SIG-M5 treated with dmso at 0.1 percent for 504 hours (cell line): ENCODE results near the gene ULBP2.

ENCODE experiments used
- DNase-seq: peaks from one replicate; lab custom pipeline; 2025; ENCODE audit not compliant: unreplicated experiment; lab: John Stamatoyannopoulos, UW

The ULBP2 gene, protein sequence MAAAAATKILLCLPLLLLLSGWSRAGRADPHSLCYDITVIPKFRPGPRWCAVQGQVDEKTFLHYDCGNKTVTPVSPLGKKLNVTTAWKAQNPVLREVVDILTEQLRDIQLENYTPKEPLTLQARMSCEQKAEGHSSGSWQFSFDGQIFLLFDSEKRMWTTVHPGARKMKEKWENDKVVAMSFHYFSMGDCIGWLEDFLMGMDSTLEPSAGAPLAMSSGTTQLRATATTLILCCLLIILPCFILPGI

DNA sequence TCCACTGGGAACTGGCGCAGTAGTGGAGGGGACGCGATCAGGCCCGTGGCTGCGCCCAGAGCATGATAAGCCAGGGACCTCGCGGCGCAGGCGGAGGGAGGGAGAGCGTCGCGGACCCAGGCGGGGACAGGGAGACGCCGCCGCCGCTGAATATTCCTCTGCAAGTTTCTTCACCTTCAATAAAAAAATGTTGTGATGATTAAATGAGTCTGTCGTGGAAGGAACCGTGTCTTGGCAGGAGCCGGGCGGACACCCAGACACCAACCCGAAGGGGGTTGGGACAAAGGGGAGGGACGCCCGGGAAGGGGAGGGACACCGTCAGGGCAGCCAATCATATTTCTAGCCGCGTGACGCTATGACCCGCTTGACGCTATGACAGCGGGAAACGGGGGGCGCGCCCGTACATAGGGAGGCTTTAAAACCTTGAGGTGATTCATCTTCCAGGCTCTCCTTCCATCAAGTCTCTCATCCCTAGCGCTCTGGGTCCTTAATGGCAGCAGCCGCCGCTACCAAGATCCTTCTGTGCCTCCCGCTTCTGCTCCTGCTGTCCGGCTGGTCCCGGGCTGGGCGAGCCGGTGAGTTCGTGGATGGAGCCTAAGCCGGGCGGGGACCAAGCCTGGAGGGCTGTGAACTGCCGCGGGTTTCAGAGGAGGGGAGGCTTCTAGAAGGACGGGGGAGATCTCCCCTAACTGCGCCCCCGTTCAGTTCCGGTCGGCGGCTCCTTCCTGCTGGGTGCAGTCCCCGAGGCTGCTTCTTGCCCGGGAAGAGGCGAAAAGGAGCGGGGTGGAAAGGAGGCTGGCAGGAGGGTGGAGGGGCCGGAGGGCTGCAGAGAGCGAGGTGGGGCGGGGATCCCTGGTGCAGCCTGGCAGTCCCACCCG lies at the start of gene ULBP2:
Gene ULBP2, plus strand, starts transcription at position 432 of the 878 bp plus-strand sequence. Its CDS starts 59 bp downstream, at position 491.
- DNase-seq: peak; percentile 76

DNA sequence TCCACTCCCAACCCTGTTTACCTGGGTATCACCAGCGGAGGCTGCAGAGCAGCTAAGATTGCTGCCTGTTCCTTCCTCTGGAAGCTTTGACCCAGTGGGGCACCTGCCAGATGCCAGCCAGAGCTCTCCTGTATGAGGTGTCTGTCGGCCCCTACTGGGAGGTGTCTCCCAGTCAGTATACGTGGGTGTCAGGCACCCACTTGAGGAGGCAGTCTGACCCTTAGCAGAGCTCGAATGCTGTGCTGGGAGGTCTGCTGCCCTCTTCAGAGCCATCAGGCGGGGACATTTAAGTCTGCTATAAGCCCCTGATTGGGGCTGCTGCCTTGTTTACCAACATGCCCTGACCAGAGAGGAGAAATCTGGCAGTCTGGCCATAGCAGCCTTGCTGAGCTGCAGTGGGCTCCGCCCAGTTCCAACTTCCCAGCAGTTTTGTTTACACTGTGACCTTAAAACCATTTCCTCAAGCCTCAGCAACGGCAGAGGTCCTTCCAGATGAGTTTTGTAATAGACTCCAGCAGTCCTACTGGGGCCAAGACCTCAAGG lies 46.7 kb upstream of the ULBP2 start:
- no peak for DNase-seq

DNA sequence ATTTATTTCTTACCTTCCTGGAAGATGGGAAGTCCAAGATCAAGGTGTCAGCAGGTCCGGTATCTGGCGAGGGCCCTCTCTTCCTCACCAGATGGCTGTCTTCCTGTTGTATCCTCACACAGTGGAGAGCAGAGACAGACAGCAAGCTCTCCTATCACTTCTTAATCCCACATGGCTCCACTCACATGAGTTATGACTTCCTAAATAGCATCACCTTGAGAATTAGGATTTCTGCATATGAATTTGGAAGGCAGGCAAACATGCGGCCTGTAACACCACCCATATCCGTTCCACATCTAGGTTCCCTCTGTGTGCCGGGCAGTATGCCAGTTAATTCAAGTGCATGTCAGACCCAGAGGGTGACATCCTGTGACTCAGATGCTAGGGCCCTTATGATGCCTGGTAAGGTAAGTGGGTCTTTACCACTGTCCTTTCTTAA lies 46.0 kb upstream of the ULBP2 start:
- DNase-seq: no peak

DNA sequence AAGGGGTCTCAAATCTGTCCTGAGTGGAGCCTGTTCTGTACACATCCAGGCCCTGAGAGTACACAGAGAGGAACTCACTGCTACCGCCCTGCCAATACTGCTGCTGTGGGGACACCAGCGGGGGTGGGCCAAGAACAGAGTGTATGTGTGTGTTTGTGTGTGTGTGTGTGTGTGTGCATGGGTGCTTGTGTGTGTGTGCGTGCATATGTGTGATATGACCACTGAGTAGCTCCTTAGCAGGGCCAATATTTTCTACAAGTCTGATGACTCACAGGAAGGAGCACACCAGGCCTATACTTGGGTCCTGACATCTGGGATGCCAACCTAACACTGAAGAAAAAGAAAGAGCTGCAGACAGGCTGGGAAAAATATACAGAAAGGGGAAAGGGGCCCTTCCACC lies 45.3 kb upstream of the ULBP2 start:
- DNase-seq: no peak

DNA sequence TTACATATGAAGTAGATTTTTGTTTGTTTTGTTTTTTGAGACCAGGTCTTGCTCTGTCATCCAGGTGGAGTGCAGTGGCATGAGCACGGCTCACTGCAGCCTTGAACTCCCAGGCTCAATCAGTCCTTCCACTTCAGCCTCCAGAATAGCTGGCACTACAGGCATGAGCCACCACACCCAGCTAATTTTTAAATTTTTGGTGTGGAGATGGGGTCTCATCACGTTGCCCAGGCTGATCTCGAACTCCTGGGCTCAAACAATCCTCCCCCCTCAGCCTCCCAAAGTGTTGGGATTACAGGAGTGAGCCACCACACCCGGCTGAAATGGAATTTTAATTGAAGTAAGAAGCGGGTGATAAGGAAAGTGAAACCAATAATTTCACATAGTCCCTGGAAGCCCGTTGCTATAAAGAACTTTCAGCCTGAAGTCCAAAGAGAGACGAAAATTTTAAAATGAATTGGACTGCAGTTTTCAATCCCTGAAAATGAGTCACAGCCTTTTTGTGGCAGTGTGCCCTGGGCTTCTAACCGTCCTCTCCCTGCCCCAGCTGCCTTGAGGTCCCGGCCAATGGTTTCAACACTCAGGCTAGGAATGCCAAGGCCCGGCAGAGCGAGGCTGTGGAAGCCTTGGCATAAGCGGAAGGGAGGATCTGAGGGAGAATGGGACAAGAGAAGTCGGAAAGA lies 44.7 kb upstream of the ULBP2 start:
- DNase-seq: no peak

DNA sequence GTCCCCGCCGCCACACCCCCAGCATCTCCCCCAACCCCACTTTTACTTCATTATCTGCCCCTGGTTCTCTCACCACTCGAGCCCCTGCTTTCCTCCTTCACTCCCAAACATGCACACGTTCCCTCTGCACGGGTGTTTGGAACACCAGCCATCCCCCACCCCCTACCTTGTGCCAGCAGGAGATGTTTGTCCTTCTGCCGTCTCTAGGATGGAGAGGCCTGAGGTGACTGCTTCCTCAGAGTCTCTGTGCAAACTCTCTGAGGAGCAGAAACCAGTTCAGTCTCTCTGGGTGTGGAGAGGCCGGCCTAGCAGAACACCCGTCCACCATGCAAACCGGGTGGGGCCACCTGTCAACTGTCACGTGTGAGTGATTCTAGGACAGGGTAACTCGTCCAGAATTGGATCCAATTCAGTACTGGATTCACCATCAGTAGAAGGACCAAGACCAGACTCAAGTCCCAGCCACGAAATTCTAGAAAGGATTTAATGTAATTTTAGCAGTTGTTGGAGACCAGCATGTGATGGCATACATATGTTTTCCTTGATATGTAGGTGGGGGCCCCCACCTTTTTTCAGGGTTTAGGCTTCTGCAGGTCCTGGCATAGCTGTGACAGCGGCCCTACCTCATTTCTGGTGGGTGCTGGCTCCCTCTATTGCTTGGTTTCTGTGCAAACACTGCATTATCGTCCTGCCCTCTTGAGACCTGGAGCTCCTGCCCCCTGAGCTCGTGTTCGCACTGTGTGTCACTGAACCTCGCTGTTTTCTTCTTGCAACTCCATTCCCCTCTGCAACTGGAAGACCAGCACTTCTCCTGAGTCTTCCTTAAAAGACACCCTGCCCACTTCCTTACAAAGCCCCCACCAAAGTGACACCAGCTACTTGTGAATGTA lies 43.7 kb upstream of the ULBP2 start, which contains the start of gene RAET1E:
Gene RAET1E, minus strand, starts transcription at position 259 of the 890 bp plus-strand sequence. CDS start 7,212 bp downstream, outside the sequence.
- no peak for DNase-seq

DNA sequence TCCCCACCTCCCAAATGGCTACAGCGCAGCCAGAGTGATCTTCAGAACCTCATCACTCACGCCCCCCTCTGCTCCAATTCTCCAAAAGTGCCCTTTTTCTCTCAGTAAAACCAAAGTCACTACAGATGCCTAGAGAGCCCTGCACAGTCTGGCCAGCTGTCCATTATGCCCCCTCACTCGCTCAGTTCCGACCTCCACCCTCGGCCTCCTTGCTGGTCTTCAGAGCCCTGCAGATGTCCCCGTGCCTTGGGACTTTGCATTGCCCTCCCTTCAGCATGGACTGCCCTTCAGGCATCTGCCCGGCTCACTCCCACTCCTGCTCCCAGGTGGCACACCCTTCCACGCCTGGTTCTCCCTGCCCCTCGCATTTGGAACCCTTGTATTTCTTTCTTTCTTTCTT lies 42.8 kb upstream of the ULBP2 start:
- DNase-seq: no peak

DNA sequence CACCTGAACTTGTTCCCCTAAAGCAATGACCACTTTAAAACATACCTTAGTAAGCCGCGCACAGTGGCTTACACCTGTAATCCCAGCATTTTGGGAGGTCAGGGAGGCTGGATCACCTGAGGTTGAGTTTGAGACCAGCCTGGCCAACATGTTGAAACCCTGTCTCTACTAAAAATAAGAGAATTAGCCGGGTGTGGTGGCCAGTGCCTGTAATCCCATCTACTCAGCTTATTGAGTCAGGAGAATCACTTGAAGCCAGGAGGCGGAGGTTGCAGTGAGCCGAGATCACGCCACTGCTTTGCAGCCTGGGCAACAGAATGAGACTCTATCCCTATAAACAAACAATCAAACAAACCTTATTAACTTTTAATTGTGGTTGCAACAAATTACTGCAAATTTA lies 42.3 kb upstream of the ULBP2 start:
- DNase-seq: no peak

DNA sequence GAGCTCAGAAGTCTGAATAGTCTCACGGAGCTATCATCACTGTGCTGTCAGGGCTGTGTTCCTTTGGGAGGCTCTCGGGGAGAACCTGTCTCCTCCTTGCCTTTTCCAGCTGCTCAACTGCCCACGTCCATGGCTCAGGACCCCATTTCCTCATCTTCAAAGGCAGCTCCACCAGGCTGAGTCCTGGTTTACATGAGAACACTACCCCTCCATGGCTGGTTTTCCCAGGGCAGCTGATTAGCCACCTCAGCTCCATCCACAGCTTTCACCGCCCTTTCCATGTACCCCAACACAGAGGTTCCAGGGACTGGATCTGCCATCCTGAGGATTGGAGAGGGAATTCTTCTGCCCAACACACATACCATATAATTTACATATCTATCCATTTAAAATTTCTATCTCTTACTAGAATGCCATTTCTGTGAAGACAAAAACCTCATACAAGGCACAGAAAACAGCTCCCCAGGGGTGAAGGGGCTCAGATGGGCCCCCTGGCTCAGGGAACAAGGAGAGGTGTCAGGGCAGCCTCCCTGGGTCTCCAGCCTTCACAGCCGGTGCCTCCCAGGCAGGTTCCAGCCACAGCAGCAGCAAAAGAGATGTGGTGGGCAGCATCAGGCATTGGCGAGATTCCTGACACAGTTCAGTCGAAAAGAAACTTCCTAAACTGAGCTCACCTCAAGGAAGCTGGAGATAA lies 41.7 kb upstream of the ULBP2 start:
- DNase-seq: no peak

DNA sequence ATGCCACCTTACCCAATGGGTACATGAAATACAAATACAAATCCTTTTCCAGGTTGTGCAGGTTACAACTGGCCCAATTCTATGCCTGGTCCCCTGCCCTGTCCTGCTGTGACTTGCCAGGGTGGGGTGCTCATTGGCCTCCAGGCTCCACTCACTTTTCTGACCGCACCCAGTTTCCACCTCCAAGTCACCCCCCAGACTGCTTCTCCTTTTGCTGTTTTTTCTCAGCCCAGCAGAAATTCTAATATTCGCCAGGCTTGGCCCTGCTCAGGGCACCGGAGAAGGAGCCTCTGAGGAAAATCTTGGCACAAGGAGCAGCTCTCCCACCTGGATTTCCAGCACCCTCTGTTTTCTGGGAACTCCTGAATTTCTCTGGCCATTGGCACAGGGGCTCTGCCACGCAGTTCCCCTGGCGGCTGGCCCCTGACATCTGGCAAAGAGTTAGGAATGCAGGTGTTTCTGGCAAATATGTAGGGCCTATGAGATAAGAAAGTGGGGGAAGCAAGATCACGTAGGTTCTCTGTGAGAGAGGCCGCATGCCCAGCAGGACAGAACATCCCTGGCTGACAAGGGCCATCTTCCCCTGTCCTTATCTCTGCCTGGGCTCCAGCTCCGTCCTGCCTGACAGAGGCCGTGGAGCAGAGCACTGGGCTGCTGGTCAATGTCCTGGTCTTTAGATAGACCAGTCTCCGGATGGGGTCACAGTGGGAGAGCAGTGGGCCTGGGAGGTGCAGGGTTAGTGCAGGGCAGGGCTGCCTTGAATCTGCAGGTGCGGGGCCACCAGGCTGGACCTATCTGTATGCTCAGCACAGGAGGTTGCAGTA lies 41.0 kb upstream of the ULBP2 start:
- no peak for DNase-seq

DNA sequence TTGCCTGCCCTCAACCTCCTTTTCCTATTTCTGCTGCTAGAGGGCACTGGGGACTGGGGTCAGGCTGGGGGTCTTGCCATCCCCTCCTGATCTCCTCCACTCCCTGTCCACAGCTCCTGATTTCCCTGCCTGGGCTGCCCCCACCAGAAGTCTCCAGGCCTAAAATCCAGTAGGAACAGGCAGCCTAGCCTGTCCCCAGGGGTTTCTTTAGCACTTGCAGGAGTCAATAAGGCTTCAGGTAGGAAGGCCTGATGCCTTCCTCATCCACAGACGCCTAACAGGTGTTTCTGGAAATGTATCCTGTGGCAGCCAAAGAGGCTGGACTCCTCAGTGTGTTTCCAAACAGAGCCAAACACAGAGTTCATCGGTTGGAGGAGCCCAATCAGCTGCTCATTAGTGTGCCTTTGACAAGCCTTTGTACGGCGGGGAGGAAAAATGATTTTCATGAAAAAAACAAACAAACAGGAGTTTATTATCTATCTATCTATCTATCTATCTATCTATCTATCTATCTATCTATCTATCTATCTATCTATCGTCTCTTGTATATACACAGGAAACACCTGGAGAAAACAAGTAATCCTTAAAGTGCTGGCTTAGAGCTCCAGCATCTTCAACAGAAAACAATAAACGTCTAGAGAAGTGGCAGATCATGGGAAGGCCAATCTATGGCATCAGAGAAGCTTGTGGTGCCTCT lies 40.2 kb upstream of the ULBP2 start:
- DNase-seq: no peak

DNA sequence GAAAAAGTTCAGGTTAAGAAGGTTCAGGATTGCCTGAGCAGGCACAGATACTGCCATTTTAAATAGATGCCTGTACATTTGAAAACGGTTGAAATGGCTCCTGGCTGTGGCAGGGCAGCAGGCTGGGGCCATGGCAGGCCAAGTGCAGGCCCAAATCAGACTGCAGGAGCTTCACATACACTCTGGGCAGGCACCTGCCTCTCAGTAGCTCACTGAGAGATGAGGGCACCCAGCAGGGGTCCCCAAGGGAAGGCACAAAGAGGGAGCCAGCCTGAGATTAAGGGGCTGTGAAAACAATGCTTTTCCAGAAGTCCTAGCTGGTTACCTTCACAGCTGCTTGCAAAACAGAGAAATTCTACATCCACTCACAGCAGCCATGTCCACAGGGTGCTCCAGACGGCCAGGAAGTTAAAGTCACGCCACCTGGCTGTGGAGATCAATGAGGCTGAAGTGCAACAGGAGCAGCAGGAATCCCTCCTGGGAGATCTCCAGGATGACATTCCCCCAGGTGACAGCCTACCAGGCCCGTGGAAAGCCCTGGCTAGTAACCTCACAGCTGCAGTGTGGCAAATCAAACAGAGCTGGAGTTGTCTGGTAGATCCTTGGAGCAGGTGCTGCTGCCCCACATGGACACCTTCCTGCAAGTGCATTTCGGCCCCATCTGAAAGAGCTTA lies 37.7 kb upstream of the ULBP2 start:
- no peak for DNase-seq

DNA sequence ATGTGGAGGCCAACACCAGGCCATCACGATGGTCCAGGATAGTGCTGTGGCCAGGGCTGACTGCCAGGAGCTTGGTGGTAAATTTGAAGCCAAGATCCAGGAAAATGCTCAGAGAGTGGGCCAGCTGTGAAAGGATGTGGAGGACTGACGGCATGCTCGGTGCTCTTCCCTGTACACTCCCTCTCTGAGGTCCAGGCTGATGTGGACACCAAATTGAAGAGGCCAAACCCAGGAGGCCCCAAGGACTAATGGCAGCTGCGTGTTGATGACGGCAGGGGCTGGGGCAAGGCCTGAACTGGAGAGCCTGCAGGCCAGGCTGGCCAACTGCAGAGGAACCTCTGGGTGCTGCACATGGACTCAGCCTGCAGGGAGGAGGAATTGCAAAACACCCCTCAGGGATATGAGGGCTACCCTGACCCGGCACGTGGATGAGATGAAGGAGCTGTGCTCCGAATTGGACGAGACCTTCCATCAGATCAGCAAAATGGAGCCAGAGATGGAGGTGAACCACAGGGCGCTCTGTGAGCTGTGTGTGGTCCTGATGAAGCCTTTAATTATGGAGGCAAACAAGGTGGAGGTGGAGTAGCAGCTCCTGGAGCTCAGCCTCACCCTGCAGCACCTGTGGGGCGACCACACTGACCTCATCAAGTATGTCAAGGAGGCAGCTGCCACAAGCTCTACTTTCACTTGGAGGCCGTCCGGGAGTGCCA lies 37.0 kb upstream of the ULBP2 start:
- DNase-seq: no peak

DNA sequence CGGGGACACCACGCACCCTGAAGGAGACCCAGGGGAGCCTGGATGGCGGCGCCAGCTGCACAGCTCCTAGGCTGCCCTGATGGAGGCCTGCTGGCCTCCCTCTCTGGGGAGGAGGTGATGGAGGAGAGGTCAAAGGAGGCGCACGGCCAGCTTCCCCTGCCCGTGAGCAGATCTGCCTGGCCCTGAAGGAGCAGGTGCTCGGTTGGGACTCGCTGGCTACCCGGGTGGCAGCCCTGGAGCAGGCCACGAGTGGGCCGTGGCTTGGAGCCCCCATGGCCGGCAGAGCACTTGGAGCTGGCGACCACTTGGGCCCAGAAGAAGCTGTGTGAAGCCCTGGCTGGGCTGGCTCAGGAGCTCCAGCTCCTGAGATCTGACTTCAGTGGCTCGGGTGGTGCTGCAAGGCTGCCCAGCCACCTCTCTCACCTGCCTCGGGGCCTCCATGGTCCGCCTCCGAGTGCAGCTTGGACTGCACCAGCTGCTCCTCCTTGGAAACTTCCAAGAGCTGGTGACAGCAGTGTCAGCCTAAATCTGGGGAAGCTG lies 36.4 kb upstream of the ULBP2 start:
- no peak for DNase-seq

DNA sequence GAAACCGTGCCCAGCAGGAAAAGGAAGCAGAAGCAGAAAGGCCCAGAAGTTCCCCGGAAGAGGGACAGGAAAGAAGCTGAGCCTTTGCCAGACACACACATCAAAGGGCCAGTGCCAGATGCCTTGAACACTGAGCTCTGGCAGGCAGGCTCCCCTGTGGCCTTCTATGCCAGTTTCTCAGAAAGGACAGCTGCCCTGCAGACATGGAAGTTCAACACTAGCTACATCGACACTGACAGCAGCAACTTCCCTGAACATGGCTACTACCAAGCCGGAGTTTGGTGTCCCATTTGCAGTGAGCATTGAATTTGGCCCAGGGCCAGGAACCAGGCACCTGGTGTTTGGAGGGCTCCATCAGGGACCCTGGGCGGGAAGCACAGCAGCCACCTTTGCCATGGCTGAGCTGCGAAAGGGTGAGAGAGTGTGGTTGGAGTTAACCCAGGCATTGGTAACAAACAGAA lies 35.9 kb upstream of the ULBP2 start:
- DNase-seq: no peak

DNA sequence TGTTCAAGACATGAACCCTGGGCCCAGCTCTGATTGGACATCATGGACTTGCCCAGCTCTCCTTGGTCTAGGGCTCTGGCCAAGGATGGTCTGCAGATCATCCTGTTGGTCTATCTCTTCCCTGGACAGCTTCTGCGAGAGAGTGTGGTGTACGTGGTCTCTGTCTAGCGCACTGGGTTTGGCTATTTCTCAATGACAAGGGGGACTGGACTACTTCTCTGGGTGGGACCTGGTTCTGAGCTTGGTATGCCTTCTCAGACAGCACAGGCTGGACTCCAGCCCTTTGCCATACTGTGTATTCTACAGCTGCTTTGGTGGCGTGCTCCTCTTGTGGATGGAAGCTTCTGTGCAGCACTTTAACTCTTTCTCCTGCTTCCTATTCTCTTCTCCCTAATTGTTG lies 35.4 kb upstream of the ULBP2 start:
- no peak for DNase-seq

DNA sequence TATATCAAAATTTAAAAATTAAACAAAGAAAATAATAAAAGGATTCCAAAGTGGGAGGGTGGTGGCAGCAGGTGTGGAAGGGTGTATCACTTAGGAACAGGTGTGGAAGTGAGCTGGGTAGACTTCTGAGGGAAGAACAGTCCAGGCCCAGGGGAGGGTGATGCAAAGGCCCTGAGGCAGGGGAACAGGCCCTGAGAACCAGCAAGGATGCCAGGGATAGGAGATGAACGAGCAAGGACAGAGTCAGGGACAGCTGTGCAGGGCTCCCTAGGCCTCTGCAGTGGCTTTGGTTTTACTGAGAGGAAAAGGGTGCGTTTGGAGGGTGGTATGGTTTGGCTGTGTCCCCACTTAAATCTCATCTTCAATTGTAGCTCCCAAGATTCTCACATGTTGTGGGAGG lies 34.5 kb upstream of the ULBP2 start:
- DNase-seq: no peak
